Esophagus muscularis mucosa (tissue), 3 donors: ENCODE data around the gene FAM181A.

Experiments used
- POLR2A ChIP-seq: fragments of 450-650 bp; IDR thresholded peaks from one replicate; pipeline ENCODE4 v1.6.1; 2017; ENCODE audit warnings: antibody characterized with exemption, moderate library complexity, mild to moderate bottlenecking, low read depth
- POLR2AphosphoS5 ChIP-seq, 2 donors: sonication (generic); formaldehyde crosslinking; IDR thresholded peaks; one replicate each; pipeline ENCODE4 v1.6.1; 2017; ENCODE audit warnings: antibody characterized with exemption in 2 of 2
- TF ChIP-seq, protein P1 (sequence below), 3 experiments: fragments of 200-600 bp in 2 of 3; fragments of 450-650 bp in 1 of 3; sonication (generic) in 2 of 3; IDR thresholded peaks; one replicate each; pipeline ENCODE4 v1.5.1; 2017 to 2019; ENCODE audit warnings: antibody characterized with exemption in 3 of 3, mild to moderate bottlenecking in 2 of 3, moderate library complexity in 1 of 3

DNA sequence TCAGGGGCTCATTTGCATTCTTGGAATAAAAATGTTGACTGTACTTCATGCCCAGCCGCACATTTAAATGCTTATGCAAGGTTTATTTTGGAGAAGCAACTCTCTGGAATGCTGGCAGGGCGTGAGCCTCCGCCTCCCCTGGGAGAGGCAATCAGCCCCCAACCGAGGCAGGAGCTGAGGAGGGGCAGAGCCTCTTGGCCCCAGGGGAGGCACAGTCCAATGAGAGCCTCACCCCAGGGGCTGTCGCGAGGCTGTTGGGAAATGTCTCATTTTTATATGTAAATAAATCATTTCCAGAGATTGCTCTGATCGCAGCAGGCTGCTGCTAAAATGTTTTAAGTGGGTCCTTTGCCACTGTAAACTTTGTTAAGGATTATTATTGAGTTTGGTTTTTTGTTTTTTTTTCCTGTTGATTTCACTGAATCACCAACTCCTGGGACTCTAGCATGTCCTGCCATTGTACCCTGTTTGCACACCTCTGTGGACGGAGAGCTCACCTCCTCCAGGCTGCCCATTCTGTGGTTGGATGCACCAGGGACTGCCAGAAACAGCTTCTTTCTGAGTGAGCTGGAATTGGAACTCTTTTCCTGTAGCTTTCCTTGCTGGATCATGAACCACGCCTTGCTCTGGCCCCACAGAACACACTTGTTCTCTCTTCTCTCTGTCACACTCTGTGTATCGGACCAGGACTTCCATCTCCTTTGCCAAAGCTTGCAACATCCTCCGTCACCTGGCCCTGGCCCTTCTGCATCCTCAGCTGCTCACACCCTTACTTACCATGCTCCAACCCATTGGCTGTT, 46.9 kb upstream of the FAM181A start:
- TF ChIP-seq, protein P1, sequence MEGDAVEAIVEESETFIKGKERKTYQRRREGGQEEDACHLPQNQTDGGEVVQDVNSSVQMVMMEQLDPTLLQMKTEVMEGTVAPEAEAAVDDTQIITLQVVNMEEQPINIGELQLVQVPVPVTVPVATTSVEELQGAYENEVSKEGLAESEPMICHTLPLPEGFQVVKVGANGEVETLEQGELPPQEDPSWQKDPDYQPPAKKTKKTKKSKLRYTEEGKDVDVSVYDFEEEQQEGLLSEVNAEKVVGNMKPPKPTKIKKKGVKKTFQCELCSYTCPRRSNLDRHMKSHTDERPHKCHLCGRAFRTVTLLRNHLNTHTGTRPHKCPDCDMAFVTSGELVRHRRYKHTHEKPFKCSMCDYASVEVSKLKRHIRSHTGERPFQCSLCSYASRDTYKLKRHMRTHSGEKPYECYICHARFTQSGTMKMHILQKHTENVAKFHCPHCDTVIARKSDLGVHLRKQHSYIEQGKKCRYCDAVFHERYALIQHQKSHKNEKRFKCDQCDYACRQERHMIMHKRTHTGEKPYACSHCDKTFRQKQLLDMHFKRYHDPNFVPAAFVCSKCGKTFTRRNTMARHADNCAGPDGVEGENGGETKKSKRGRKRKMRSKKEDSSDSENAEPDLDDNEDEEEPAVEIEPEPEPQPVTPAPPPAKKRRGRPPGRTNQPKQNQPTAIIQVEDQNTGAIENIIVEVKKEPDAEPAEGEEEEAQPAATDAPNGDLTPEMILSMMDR (IDR thresholded peaks at IDR 0.05) = no peak
- TF ChIP-seq POLR2A (no peak), POLR2AphosphoS5 (IDR thresholded peaks at IDR 0.05) (no peak)
